K562 (cell line): ENCODE results near the gene HDAC2. TPM values are rescaled to one million over a fixed set of nuclear protein-coding genes. Genes with fewer than 3 reads are reported as not detected.

Experiments
- FUS ChIP-seq: fragments of 200-400 bp; formaldehyde crosslinking; optimal IDR thresholded peaks from 2 replicates; pipeline ENCODE3; 2017; ENCODE audit warnings: low read depth, low read length
- GABPB1 ChIP-seq: sonication (generic); formaldehyde crosslinking; IDR thresholded peaks from 2 replicates; pipeline ENCODE4 v1.8.0; 2022; ENCODE audit warnings: mild to moderate bottlenecking, missing genetic modification reagents
- POLR2AphosphoS2 ChIP-seq: IDR thresholded peaks from 2 replicates; pipeline ENCODE4 v1.6.1; 2012; ENCODE audit warnings: low read length, improper control_type of control experiment
- POU5F1 ChIP-seq: fragments of 150-350 bp; IDR thresholded peaks from 2 replicates; pipeline ENCODE4 v1.6.1; 2014; ENCODE audit warnings: borderline replicate concordance, low read length, low read depth, mild to moderate bottlenecking; ENCODE audit not compliant: partially characterized antibody
- SAFB2 ChIP-seq: fragments of 200-400 bp; formaldehyde crosslinking; IDR thresholded peaks from 2 replicates; pipeline ENCODE4 v1.6.1; 2018; ENCODE audit warnings: borderline replicate concordance, low read length, low read depth, moderate library complexity; ENCODE audit not compliant: severe bottlenecking
- SIRT6 ChIP-seq: IDR thresholded peaks from one replicate; pipeline ENCODE4 v1.6.1; 2012; ENCODE audit warnings: low read depth, mild to moderate bottlenecking, control low read depth, inconsistent platforms, low read length, moderate library complexity
- ZNF318 ChIP-seq, 2 experiments: fragments of 450-650 bp; IDR thresholded peaks; 2 replicates each; pipeline ENCODE4 v1.6.1; 2016; ENCODE audit warnings: mild to moderate bottlenecking in 2 of 2, borderline replicate concordance in 1 of 2, low read depth in 1 of 2, moderate library complexity in 1 of 2
- polyA plus RNA-seq, 8 experiments: library from polyadenylated mRNA; depleted of rRNA in 4 of 8; stranded (reverse) in 5 of 8; unstranded in 3 of 8; fragments of >200 nt; fragmentation: Nextera tagmentation in 2 of 8; fragmentation: Illumina TruSeq in 1 of 8; extraction: Ambion mirVana in 2 of 8; extraction: Trizol in 1 of 8; gene quantifications; 2 replicates each; pipeline versions ENCODE4 v1.2.1 to v1.2.3, GENCODE V29; 2011 to 2014; ENCODE audit warnings: inconsistent platforms in 1 of 8, missing spikeins in 1 of 8
- total RNA-seq, 7 experiments: library from RNA; depleted of rRNA in 6 of 7; stranded (reverse); fragments of >200 nt in 6 of 7; fragmentation: Illumina TruSeq in 2 of 7; extraction: Trizol in 2 of 7; gene quantifications; 2 replicates each; pipeline versions ENCODE4 v1.2.1 to v1.2.3, GENCODE V29; 2011 to 2021; ENCODE audit warnings: low replicate concordance in 1 of 7

Gene HDAC2
- total and polyA plus RNA-seq, 9 of the 15 experiments (the other 6 are each of a cell fraction or from before 2014, with no cell fraction given) = 67.0 to 277 (median 151) TPM

- no peak for TF ChIP-seq ZNF318 (IDR thresholded peaks at IDR 0.05; ENCODE audit: borderline replicate concordance in 1 of 2, low read depth in 1 of 2)
- TF ChIP-seq SIRT6 = no peak
- TF ChIP-seq GABPB1 (CRISPR knock-in tag) = no peak
- no peak for TF ChIP-seq POU5F1
- TF ChIP-seq SAFB2 = no peak
- TF ChIP-seq FUS = no peak
- TF ChIP-seq POLR2AphosphoS2 = no peak
These were observed 29.1 kb upstream of the HDAC2 start (continued) for GRCh38 chr6:114000069-114000468.
